GM18505 (cell line): ENCODE results near the gene NRIP3.
"Not testable (repeated sequence)": the region's sequence is repeated elsewhere in the genome, so short reads cannot be mapped to it uniquely, and the experiment has no call there.

Experiments
- ATAC-seq: cut with Tn5 transposase; IDR thresholded peaks from one replicate; pipeline ENCODE4 v1.9.1; 2021; ENCODE audit not compliant: unreplicated experiment
- POLR2A ChIP-seq: IDR thresholded peaks from 4 replicates; pipeline ENCODE4 v1.6.1; 2011; ENCODE audit warnings: borderline replicate concordance; ENCODE audit not compliant: insufficient read depth, insufficient read length; ENCODE audit errors: extremely low read depth

The NRIP3 gene

DNA sequence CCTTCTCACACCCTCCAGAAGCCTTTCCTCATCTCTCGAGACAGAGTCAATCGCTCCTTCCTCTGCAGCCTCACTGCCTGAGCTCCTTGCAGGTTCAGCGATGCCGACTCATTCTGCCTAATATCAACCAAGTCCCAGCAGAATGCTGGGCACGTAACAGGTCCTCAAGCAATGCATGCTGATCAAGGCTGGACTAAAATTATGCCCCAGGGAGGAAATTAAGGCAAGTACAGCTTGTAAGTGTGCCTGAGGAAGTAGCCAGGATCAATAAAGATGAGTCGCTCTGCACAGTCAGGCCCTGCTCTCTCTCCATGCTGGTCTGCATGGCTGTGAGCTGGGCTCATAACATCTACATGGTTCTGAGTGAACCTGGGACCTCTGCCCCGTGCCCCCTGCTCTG lies 25.6 kb upstream of the NRIP3 start:
- TF ChIP-seq POLR2A, result no peak
- no peak for ATAC-seq

DNA sequence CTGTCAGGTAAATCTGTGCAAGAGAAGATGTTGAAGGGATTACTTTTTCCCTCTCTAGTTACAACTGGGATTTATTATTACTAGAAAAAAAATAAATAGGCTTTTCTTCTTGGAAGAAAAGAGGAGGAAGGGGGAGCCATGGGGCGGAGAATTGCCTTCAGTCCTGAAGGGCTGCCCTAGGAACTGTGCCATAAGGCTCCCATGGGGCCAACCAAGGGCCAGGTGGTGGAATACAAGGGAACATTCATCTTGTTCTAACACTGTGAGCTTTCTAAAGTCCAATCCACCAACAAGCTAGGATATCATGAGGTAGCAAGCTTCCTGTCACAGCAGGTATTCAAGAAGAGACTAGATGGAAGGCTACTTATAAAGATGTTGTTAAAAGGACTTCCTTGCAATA lies 24.8 kb upstream of the NRIP3 start:
- no peak for TF ChIP-seq POLR2A
- ATAC-seq, result no peak

DNA sequence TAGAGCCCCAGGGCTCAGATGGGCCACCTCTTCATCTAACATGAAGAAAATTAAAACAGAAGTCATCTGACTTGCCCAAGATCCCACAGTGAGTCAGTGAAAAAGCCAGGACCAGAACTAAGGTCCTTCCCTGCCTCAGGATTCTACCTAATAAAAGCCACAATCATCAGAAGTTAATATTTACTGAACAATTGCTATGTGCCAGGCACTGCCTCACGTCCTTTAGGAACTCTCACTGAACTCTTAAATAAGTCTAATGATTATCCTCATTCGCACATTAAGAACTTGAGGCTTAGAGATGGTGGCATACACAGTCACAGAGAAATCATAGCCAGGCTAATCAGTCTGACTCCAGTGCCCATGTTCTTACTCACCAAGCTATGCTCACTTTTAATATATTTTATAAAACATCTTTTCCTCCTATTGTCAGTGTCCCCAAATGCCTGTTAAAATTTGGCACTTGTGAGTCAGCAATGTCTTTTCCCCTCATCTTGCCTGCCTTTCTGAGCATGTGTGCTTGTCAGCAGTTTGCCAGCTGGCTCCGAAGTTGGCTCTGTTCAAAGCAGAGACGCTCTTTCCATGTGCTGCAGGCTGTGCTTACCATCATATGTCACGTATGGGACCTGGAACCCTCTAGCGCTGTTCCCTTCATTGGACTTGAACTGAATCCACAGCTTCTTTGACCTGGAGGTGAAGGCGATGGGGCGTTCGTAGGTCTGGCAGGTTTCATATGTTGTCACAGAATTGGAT lies 21.5 kb upstream of the NRIP3 start:
- no peak for TF ChIP-seq POLR2A
- no peak for ATAC-seq

GRCh38 chr11:9022961-9023680 lies 19.3 kb upstream of the NRIP3 start:
- TF ChIP-seq POLR2A, result no peak
- ATAC-seq, result no peak

DNA sequence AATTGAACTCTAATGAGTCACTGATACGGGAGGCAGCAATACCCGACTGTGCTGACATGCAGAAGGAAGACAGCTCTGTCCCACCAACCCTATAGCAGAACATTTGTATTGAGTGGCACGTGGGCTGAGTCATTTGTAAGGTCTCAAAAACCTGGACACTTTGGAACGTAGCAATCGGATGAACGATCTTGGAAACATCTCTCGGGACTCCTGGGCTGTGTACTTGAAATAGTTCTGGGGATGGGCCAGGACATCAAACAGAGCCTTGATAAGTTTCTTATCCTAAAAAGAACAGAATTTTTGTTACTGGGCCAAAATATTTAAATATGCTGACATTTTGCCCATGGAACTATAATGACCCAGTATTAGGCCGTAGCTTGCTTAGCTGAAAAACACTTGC lies 17.1 kb upstream of the NRIP3 start:
- no peak for ATAC-seq
- no peak for TF ChIP-seq POLR2A

DNA sequence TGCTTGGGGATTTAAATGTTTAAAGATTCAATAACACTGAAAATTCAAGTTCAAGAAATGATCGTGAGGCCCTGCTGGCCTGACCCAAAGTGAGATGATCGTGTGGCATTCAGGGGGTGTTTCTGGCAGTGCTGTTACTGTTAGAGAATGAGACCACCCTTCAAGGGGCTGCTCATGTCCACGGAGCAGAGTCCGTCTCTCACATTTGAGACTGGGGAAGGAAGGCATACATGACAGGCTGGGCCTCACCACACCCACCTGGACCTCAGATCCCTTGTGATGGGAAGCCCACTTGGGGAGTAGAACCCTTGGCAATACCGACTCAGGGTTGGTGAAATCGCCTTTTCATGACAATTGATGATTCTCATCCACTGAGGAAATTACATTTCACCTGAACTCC lies 16.1 kb upstream of the NRIP3 start:
- no peak for ATAC-seq
- TF ChIP-seq POLR2A, result no peak

GRCh38 chr11:9017773-9018172 lies 14.0 kb upstream of the NRIP3 start:
- ATAC-seq, result no peak

DNA sequence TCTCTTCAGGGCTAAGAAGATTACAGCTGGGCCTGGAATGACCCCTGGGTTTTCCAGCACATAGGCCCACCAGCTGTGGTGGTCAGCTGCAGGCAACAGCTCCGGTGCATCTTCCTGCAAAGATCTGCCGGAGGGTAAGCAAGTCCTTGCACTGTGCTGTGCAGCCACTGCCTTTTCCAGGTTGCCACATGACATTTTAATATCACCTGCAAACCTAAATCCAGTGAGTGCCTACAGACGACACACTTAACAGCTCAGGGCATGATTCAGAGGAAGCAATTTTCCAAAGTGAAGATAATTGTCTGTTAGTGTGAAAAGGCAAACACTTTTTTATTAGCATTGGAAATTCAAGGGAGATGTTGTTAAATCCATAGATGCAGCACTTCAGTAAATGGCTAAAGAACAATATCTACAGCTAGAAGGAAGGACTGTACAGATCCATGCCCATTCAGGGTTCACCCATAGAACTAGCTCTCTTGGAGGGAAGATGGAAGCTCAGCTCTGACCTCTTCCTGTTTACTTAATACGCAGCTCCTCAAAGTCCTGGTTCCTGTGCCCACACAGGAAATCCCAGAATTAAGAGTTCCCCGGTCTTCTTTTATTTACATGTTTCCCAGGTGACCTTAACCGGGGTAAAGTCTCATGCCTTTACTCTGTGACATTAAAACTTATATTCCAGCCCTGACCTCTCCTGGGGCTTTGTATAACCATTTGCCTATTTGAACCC lies 13.3 kb upstream of the NRIP3 start:
- no peak for ATAC-seq
- TF ChIP-seq POLR2A, result no peak

More at GRCh38 chr11:9017773-9018172, 14.0 kb upstream of the NRIP3 start:
- TF ChIP-seq POLR2A, result no peak

GRCh38 chr11:9015677-9016076 lies 11.9 kb upstream of the NRIP3 start:
- no peak for ATAC-seq
- no peak for TF ChIP-seq POLR2A

DNA sequence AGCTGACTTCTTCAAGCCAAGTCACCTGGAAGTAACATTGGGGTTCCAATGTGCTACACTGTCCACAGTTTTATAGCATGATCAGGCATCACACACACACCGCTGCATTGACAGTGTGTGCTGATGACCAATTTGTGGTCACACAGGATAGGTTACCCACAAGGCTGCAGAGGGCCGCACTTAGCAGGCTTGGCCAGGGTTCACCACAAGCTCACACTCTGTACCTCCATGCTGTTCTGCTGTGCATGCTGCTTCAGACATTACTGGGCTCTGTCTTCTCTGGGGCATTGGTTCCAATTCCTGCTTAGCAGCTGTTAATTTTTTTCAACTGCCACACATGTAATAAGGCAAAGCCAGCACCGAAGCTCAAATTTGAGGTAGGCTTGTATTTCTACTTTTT lies 11.0 kb upstream of the NRIP3 start:
- no peak for ATAC-seq
- TF ChIP-seq POLR2A, result no peak

- TF ChIP-seq POLR2A, result no peak
- ATAC-seq, result no peak
These were observed 9.6 kb upstream of the NRIP3 start for GRCh38 chr11:9013373-9013772.

DNA sequence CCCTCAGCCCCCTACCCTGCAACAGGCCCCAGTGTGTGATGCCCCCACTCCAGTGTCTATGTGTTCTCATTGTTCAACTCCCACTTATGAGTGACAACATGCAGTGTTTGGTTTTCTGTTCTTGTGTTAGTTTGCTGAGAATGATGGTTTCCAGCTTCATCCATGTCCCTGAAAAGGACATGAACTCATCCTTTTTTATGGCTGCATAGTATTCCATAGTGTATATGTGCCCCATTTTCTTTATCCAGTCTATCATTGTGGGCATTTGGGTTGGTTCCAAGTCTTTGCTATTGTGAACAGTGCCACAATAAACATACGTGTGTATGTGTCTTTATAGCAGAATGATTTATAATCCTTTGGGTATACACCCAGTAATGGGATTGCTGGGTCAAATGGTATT lies 5.7 kb upstream of the NRIP3 start:
- not testable (repeated sequence) for ATAC-seq

GRCh38 chr11:9008661-9009060 lies 4.9 kb upstream of the NRIP3 start:
- no peak for TF ChIP-seq POLR2A
- no peak for ATAC-seq

GRCh38 chr11:9008011-9008550 lies 4.3 kb upstream of the NRIP3 start:
- no peak for TF ChIP-seq POLR2A
- ATAC-seq, result no peak

GRCh38 chr11:9005087-9005486 lies 1.3 kb upstream of the NRIP3 start:
- TF ChIP-seq POLR2A, result no peak
- ATAC-seq, result no peak
